Amniotic epithelial cell (primary cell): ENCODE measurements around the gene DECR2.
"Not testable (repeated sequence)": the region's sequence is repeated elsewhere in the genome, so short reads cannot be mapped to it uniquely, and the experiment has no call there.

Source experiments
- DNase-seq: peaks from one replicate; pipeline ENCODE4 v3.0.0-alpha.2; 2010; ENCODE audit warnings: low read depth

DECR2 gene, protein sequence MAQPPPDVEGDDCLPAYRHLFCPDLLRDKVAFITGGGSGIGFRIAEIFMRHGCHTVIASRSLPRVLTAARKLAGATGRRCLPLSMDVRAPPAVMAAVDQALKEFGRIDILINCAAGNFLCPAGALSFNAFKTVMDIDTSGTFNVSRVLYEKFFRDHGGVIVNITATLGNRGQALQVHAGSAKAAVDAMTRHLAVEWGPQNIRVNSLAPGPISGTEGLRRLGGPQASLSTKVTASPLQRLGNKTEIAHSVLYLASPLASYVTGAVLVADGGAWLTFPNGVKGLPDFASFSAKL

GRCh38 chr16:401468-402348, at the start of gene DECR2:
Gene DECR2 (plus strand): TSS chr16:401885. CDS start chr16:401964, 79 bp downstream.
- DNase-seq, result peak; percentile 78

- DNase-seq, result peak; percentile 90
Measured at GRCh38 chr16:352547-353403, 48.9 kb upstream of the DECR2 start, which contains the start of gene AXIN1. Gene AXIN1 (minus strand): TSS chr16:352723. CDS start chr16:347025, 5,698 bp downstream.

DNA sequence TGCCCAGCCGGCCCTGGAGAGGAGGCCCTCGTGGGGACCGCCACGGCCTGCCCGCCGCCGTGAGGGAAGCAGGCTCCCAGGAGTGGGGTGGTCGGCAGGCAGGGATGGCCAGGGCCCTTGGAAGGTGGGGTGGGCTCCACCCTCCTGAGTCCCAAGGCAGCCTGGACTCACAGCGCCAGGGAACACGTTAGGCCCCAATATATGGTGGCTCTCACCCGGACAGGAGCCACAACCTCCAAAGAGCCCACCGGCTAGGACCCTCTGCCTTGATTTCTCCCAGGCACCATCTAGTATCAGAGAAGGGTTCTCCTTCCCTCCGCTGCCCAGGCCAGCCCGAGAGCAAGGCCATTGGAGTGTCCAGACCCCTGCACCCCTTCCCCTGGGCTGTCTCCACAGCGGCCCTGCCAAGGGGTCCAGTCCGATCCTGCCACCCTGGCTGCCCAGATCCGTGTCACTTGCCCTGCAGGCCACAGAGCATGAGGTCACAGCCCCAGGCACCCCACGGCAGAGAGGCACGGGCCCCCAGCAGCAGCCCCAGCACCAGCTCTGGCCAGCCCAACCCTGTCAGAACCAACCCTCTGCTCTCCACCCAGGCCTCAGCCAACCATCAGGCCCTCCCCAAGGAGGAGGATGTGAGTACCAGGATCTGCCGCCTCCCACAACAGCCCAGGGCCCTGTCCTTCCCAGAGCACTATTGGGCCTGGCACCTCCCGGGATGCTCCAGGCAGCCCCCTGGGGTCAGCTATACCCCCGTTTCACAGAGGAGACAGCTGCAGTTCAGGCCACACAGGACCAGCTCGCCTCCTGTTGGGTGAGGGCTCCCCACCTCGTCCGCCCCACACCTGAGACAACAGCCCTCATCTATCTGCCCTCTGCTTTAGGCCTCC, 48.0 kb upstream of the DECR2 start:
- DNase-seq, result no peak

DNA sequence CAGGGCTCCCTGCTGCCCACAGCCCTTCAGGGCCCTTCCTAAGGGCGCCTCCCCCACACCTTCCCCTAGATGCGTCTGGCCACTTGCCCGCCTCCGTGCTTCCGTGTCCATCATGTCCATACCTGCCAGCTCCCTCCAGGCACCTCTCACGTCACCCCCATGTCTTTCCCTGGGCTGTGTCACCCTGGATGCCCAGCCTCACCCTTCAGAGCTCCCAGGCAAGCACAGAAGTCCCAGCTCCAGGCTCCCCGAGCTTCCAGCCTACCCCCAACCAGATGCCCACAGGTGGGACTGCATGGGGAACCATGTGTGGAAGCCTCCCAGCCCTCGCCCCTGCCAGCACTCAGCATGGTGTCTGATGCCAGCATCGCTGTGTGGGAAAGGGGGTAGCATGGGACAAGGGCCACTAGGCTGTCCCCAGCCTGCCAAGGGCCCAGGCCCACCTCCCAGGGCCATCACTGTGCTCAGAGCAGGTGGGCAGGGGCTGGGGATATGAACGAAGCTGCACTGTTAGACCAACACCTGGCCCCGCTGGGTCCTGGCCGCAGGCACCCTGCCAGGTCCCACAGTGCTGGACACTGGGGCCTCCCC, 47.3 kb upstream of the DECR2 start:
- no peak for DNase-seq

- DNase-seq, result no peak
Measured at GRCh38 chr16:354971-355461, 46.7 kb upstream of the DECR2 start.

DNA sequence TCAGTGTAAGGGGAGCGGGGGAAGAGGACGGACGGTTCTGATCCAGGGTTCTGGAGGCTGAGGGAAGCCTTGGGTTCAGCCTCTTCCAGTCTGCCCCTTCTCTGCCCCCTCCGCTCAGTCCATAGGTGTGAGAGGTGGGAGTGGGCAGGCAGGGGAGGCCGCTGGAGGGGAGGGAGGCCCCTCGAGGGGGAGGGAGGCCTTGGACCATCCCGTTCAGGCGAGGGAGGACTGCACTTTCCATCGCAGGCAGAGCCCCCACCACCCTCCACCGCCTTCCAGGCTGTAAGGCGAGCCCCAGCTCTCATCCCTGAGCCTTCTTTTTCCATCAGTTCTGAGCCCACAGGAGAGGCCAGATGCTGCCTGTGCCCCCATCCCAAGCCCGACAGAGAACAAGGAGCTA, 44.9 kb upstream of the DECR2 start:
- no peak for DNase-seq

DNA sequence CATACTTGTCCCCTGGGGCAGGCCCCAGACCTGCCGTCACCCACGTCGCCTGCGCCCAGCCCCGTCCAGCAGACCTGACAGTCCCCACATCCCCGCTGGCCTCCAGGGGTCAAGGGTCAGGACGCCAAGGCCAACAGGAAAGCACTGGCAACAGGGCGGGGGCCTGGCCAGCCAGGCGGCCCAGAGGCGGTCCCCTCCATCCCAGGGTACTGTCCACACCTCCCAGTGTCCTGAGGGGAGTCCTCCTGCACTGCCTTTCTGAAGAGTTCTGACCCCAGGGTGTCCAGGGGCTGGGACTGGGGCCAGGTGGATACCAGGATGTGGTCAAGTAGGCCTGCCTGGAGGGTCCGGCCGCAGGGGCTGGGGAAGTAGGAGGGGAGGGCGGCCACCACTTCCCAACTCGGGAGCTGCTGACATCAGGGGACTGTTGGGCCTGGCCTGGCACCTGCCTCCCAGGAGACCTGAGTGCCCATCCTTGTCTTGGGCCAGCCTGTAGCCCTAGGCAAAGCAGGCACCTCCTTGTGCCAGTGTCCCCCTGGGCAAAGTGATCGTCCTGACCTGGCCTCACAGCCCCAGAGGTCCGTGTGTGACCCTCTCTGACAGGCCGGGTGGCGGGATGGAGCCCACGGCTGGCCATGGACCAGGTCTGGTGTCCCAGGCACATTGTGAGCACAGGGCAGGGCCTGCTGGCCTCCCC, 42.5 kb upstream of the DECR2 start:
- DNase-seq, result no peak

DNA sequence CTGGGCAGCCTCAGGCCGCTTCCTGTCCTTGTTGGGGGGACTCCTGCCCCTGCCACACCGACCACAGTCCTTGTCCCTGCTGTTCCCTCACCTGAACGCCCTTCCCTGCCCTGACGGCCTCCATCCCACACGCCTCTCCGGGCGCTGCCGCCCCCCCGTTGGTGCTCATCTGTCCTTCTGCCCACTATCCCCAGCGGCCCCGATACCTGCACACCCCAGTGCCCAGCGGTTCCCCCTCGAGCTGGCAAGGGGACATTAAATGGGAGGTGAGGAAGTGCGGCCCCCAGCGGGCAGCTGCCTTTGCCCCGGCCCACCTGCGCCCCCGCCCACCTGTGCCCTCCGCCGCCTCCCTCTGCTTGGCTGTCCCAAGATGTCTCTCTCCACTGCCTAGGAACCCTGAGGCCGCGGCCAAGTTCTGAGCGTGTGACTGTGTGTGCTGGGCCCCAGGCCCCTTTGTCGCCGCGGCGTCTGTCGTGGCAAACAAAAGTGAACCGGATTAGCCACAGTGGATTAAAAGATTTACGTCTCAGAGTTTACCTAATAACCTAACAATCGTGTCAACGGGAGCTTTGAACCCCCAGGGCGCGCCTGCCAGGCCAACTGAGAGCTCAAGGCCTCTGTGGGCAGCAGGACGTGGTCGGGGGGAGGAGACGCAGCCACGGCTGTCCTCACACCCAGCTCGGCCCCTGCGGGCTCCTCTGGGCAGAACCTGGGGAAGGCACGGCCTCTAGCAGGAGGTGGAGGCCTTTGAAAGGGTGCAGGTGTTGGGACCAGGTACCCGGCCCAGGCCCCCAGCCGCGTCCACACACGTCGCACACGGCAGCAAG, 41.6 kb upstream of the DECR2 start:
- no peak for DNase-seq

- DNase-seq, result no peak
Measured at GRCh38 chr16:360698-361336, 40.9 kb upstream of the DECR2 start.

GRCh38 chr16:361341-361871, 40.3 kb upstream of the DECR2 start:
- no peak for DNase-seq

- peak; percentile 59 for DNase-seq
Measured at GRCh38 chr16:361872-362701, 39.6 kb upstream of the DECR2 start.

DNA sequence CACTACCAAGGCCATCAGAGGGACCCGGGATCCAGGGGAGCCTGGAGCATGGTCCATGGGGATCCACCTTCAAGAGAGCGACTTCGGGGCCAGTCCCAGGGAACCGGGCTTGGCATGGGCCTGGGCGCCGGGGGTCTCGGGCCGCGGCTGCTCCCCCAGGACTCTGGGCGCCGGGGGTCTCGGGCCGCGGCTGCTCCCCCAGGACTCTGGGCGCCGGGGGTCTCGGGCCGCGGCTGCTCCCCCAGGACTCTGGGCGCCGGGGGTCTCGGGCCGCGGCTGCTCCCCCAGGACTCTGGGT, 39.0 kb upstream of the DECR2 start:
- DNase-seq, result not testable (repeated sequence)

DNA sequence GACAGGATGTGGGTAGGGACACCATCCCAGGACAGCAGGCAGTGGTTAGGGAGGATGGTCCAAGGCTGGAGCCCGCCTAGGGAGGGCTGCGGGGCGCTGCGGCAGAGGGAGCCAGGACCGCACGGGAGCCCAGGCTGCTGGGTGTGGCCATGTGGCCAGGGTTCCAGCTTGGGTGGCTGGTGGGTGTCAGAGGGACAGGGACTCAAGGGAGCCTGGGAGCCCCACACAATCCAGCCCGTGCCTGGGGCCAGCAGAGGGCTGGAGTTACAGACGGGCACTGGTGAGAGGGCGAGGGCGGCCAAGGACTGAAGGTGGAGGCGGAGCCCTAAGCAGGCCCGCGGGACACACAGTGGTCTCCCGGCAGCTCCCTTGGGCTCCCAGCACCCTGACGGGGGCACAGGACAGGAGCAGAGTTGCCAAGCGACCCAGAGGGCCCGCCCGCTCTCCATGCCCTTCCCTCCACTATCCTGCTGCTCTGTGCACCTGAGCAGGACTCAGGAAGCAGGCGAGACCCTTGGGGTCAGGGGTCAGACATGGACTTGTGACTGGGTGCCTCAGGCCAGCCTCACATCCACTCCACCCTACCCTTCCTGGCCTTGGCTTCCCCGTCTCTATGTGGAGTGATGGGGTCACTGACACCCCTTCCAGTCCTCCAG, 38.4 kb upstream of the DECR2 start:
- DNase-seq, result no peak

- DNase-seq, result no peak
Measured at GRCh38 chr16:363766-364490, 37.8 kb upstream of the DECR2 start.

GRCh38 chr16:364595-365491, 36.8 kb upstream of the DECR2 start:
- DNase-seq, result no peak
